Raji (cell line): Measurements from ENCODE around the gene TAF7L.

Experiments used
- POLR2A ChIP-seq: IDR thresholded peaks from 2 replicates; pipeline ENCODE4 v1.6.1; 2011; ENCODE audit warnings: low read depth, low read length, control low read depth; ENCODE audit not compliant: insufficient read depth

TAF7L gene

GRCh38 chrX:101232316-101232715 lies 58.8 kb downstream of the TAF7L start:
- no peak for TF ChIP-seq POLR2A

GRCh38 chrX:101231080-101231479 lies 60.1 kb downstream of the TAF7L start:
- no peak for TF ChIP-seq POLR2A

DNA sequence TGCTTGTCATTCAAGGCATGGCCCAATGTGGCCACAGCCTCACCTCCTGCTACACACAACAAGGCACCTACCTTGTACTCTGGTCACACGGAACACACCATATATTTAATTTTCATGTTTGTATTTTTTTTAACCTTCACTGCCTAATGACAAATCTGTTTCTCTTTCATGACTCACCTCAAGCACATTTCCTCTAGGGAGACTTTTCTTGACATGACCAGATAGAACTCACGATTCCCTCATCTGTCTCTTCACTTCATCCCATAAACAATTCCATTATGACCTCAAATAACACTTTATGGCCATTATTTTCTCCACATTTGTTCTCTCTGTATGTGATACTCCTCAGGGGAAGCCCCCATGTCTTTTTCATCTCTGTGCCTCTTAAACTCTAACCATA lies 60.5 kb downstream of the TAF7L start:
- TF ChIP-seq POLR2A, result no peak

DNA sequence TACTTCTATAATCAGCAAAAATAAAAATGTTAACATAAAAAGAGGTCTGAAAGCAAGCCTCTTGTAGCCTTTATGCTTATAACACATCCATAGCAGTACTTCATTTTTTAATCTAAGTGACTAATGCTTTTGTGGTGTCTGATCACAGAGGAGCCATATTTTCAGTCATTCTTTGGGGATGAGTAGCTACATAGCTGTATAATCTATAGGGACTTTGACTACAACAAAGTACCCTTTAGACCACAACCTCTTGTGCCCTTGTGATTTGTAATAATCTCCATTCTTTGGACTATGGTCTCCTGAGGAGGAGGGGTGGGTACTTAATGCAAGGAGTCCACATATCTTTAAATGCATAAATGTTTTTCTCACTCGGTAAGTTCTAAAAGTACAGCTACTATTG lies 62.0 kb downstream of the TAF7L start:
- TF ChIP-seq POLR2A, result no peak

GRCh38 chrX:101223226-101223625 lies 67.9 kb downstream of the TAF7L start:
- no peak for TF ChIP-seq POLR2A

- TF ChIP-seq POLR2A, result no peak
Measured at GRCh38 chrX:101220662-101221260, 70.4 kb downstream of the TAF7L start.

DNA sequence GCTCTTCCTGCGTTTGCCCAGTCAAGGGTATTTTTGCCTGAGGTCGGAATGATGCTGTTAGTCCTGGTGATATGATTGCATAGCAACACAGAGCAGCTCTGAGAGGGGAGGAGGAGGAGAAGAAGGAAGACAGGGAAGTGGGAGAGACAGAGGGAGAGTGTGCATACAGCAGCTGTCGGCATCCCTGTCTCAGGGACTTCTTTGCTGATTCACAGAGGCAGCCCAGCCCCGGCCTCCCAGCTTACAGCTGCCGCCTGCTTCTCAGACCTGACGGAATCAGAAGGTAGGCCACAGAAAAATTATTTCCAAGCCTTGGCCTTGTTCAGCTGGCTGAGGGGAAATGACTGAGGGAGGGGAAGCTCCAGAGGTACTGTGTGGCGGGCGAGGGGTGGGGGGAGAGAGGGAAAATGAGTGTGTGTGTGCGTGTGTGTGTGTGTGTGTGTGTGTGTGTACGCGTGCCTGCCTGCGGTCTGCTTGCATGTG lies 71.2 kb downstream of the TAF7L start:
- TF ChIP-seq POLR2A, result no peak

GRCh38 chrX:101219116-101219863 lies 71.8 kb downstream of the TAF7L start, which contains the start of gene DRP2:
TSS of gene DRP2 (plus strand) at chrX:101219786. CDS start at chrX:101231648, 11,862 bp downstream.
- TF ChIP-seq POLR2A, result no peak
